ENCODE data around the gene PAX9.

GRCh38 chr14:36702474-36702873 lies 40.8 kb downstream of the PAX9 start:
- TF ChIP-seq, protein P1, sequence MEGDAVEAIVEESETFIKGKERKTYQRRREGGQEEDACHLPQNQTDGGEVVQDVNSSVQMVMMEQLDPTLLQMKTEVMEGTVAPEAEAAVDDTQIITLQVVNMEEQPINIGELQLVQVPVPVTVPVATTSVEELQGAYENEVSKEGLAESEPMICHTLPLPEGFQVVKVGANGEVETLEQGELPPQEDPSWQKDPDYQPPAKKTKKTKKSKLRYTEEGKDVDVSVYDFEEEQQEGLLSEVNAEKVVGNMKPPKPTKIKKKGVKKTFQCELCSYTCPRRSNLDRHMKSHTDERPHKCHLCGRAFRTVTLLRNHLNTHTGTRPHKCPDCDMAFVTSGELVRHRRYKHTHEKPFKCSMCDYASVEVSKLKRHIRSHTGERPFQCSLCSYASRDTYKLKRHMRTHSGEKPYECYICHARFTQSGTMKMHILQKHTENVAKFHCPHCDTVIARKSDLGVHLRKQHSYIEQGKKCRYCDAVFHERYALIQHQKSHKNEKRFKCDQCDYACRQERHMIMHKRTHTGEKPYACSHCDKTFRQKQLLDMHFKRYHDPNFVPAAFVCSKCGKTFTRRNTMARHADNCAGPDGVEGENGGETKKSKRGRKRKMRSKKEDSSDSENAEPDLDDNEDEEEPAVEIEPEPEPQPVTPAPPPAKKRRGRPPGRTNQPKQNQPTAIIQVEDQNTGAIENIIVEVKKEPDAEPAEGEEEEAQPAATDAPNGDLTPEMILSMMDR (IDR thresholded peaks at IDR 0.05; ENCODE audit: borderline replicate concordance, extremely low read depth, low read length, poor library complexity, severe bottlenecking): no peak
- TF ChIP-seq EZH2 (IDR thresholded peaks at IDR 0.05; ENCODE audit: borderline replicate concordance, low read depth, low read length, severe bottlenecking): no peak
